Gastroesophageal sphincter (tissue), 4 donors: ENCODE data around the gene TNFSF10. TPM values are rescaled to one million over a fixed set of nuclear protein-coding genes. Genes with fewer than 3 reads are reported as not detected.

Source experiments
- ATAC-seq: fragments of 150-250 bp; one replicate; pipeline ENCODE4 v1.9.1; 2016; ENCODE audit warnings: mild to moderate bottlenecking, moderate library complexity
- H3K27ac ChIP-seq, 4 donors: fragments of 200-600 bp; sonication (generic) in 3 of 4; 1 replicate in 3 of 4; 2 replicates in 1 of 4; pipeline ENCODE4 v1.5.1; 2016 to 2019
- H3K27me3 ChIP-seq: fragments of 200-600 bp; sonication (generic); one replicate; pipeline ENCODE4 v1.5.1; 2019
- H3K36me3 ChIP-seq, 2 donors: fragments of 200-600 bp; sonication (generic); one replicate each; pipeline ENCODE4 v1.5.1; 2019; ENCODE audit warnings: control low read depth in 1 of 2
- H3K4me1 ChIP-seq, 3 donors: fragments of 200-600 bp; sonication (generic); 1 replicate in 2 of 3; 2 replicates in 1 of 3; pipeline ENCODE4 v1.5.1; 2016 to 2019; ENCODE audit warnings: control low read depth in 2 of 3
- H3K4me3 ChIP-seq, 2 donors: fragments of 200-600 bp; sonication (generic); one replicate each; pipeline ENCODE4 v1.5.1; 2019; ENCODE audit warnings: mild to moderate bottlenecking in 1 of 2, moderate library complexity in 1 of 2
- H3K9me3 ChIP-seq, 3 donors: fragments of 200-600 bp; sonication (generic); one replicate each; pipeline ENCODE4 v1.5.1; 2017 to 2019; ENCODE audit warnings: control low read depth in 2 of 3
- EP300 ChIP-seq: sonication (generic); formaldehyde crosslinking; IDR thresholded peaks from one replicate; pipeline ENCODE4 v1.6.1; 2017; ENCODE audit warnings: antibody characterized with exemption, mild to moderate bottlenecking
- POLR2A ChIP-seq, 2 donors: fragments of 450-650 bp; IDR thresholded peaks; one replicate each; pipeline ENCODE4 v1.6.1; 2017; ENCODE audit warnings: antibody characterized with exemption in 2 of 2, mild to moderate bottlenecking in 2 of 2, moderate library complexity in 1 of 2
- POLR2AphosphoS5 ChIP-seq: sonication (generic); formaldehyde crosslinking; IDR thresholded peaks from one replicate; pipeline ENCODE4 v1.6.1; 2017; ENCODE audit warnings: antibody characterized with exemption
- WGBS, 2 donors: methylation state at CpG; one replicate each; pipeline ENCODE4 v1.1.5; 2018; ENCODE audit warnings: low coverage in 1 of 2; 5-methylcytosine and 5-hydroxymethylcytosine counted together
- total RNA-seq, 4 donors: library from RNA; depleted of rRNA; stranded (reverse); fragments of >200 nt; gene quantifications; one replicate each; pipeline ENCODE4 v1.1.0, GENCODE V29; 2016
- TF ChIP-seq, protein P1 (sequence below), 4 experiments: fragments of 200-600 bp in 2 of 4; fragments of 450-650 bp in 2 of 4; sonication (generic) in 1 of 4; IDR thresholded peaks; one replicate each; pipeline ENCODE4 v1.5.1; 2017 to 2019; ENCODE audit warnings: antibody characterized with exemption in 4 of 4, mild to moderate bottlenecking in 2 of 4, moderate library complexity in 2 of 4

Gene TNFSF10
- total RNA-seq, 4 donors from 2014 or later: 21.5 to 32.3 (median 27.1) TPM

DNA sequence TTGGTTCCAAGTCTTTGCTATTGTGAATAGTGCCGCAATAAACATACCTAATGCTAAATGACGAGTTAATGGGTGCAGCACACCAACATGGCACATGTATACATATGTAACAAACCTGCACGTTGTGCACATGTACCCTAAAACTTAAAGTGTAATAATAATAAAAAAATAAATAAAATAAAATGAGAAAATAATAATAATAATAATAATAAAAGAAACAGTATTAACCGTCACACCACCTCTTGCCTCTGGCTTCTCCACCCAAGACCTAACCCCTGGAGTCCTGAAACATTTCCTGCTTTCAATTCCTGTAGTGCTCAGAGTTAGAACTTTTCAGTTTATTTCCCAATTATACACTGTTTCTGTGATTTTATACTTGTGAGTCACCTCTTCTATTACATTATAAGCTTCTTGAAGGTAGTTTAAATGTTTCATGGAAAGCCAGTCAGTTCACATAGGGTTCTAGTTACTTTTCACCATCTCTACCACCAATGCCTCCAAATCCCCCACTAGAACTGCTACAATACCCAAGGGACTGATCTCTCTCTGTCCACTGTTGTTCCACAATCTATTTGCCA is 56.6 kb downstream of the TNFSF10 start:
- WGBS, 2 donors: 69 to 87% methylated on average over 3 to 4 of the region's 4 CpGs
- TF ChIP-seq, protein P1, sequence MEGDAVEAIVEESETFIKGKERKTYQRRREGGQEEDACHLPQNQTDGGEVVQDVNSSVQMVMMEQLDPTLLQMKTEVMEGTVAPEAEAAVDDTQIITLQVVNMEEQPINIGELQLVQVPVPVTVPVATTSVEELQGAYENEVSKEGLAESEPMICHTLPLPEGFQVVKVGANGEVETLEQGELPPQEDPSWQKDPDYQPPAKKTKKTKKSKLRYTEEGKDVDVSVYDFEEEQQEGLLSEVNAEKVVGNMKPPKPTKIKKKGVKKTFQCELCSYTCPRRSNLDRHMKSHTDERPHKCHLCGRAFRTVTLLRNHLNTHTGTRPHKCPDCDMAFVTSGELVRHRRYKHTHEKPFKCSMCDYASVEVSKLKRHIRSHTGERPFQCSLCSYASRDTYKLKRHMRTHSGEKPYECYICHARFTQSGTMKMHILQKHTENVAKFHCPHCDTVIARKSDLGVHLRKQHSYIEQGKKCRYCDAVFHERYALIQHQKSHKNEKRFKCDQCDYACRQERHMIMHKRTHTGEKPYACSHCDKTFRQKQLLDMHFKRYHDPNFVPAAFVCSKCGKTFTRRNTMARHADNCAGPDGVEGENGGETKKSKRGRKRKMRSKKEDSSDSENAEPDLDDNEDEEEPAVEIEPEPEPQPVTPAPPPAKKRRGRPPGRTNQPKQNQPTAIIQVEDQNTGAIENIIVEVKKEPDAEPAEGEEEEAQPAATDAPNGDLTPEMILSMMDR (IDR thresholded peaks at IDR 0.05): no peak
- TF ChIP-seq POLR2A (IDR thresholded peaks at IDR 0.05) (no peak), EP300 (no peak), POLR2AphosphoS5 (no peak)
- H3K27ac ChIP-seq: no peak overlapping the region
- no peaks in the 10 kb centered on the region for H3K36me3 ChIP-seq
- peaks cover 0 to 10% (median 0%) of the 10 kb centered on the region in 3 donors for H3K4me1 ChIP-seq
- H3K27me3 ChIP-seq: no peaks in the 10 kb centered on the region
- no peak overlapping the region for H3K4me3 ChIP-seq
- ATAC-seq: no peak
- H3K9me3 ChIP-seq: no peaks in the 10 kb centered on the region

DNA sequence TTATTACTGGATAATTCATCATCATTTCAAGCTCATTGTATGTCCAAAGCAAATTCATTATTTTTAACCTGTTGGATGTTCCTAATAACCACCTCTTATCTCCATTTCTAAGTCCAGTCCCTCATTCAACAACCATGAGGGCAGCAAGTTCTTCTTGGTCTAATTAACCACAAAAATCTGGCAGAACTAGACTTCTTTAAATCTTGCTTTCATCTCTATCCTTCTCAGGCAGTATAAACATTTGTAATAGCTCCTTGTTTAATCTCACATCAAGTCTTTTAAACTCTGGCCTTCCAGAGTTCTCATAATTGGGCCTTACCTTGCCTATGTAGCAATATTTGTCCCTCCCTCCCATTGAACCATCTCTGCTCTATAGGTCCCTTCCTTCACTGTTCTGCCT is 57.9 kb downstream of the TNFSF10 start:
- no peaks in the 10 kb centered on the region for H3K9me3 ChIP-seq
- no peaks in the 10 kb centered on the region for H3K27me3 ChIP-seq
- no peaks in the 10 kb centered on the region for H3K36me3 ChIP-seq
- no peak overlapping the region for H3K27ac ChIP-seq
- H3K4me1 ChIP-seq: peaks cover 0 to 16% (median 0%) of the 10 kb centered on the region in 3 donors
- H3K4me3 ChIP-seq: no peak overlapping the region
- no peak for ATAC-seq
- TF ChIP-seq POLR2A (IDR thresholded peaks at IDR 0.05) (no peak), EP300 (no peak), POLR2AphosphoS5 (no peak)
- TF ChIP-seq, protein P1 (IDR thresholded peaks at IDR 0.05): no peak

DNA sequence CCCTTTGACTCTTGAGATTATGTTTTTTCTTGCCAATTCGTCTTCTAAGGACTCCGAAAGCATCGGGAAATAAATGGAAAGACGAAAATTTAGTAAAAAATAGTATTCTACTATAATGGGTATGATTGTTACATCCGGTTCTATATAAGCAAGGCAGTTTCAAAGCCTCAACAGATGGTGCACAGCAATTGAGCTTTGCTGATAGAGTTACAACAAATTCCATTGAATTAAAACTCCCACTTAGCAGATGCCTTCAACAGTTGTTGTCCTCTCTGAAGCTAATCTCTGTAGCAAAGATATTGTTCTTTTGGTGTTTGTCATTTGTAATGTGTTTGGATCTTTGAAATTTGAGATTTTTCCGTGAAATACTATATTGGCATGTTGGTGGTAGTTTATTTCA is 58.9 kb downstream of the TNFSF10 start:
- ATAC-seq: no peak
- 87 to 92% methylated on average over 6 of the region's 6 CpGs for WGBS, 2 donors
- Histone ChIP-seq H3K27ac (no peak overlapping the region), H3K9me3 (no peaks in the 10 kb centered on the region), H3K4me1 (peaks cover 0 to 16% (median 0%) of the 10 kb centered on the region in 3 donors), H3K27me3 (no peaks in the 10 kb centered on the region), H3K4me3 (no peak overlapping the region), H3K36me3 (no peaks in the 10 kb centered on the region)
- TF ChIP-seq, protein P1 (IDR thresholded peaks at IDR 0.05): no peak
- no peak for TF ChIP-seq POLR2A (IDR thresholded peaks at IDR 0.05)
- TF ChIP-seq EP300: no peak
- TF ChIP-seq POLR2AphosphoS5: no peak

DNA sequence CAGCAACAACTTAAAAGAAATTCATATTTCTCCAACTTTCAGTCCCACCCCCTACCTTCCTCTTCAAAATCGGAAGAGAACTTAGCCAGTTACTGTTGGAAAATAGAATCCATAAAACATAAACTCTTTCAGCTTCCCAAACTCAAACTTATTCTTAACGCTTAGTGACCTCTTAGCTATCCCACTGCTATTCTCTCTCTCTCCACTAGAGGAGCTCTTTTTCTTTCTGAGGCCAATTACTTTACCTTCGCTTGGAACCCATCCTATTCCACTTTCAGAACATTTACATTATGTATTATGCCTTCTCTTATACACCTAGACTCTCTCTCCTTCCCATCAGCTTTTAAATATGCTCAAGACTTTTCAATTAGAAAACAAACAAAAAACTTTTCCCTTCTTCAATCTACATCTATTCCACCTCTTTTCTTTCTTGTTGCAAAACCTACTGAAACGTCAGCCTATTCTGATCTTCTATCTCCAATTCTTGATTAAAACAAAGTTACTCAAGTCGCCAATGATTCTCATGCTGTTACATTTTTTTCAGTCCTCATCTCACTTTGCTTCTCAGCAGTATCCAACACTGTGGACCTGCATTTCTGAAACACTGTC is 61.6 kb downstream of the TNFSF10 start:
- Histone ChIP-seq H3K27me3 (no peaks in the 10 kb centered on the region), H3K27ac (peak overlapping the region in 1 of 4 donors; percentile 37), H3K36me3 (no peaks in the 10 kb centered on the region), H3K4me3 (no peak overlapping the region), H3K4me1 (peaks cover 0 to 16% (median 0%) of the 10 kb centered on the region in 3 donors), H3K9me3 (no peaks in the 10 kb centered on the region)
- no peak for TF ChIP-seq POLR2AphosphoS5
- TF ChIP-seq, protein P1 (IDR thresholded peaks at IDR 0.05): peak; percentile 55 to 76 (median 70)
- 29 to 35% methylated on average over 5 of the region's 5 CpGs for WGBS, 2 donors
- no peak for ATAC-seq

DNA sequence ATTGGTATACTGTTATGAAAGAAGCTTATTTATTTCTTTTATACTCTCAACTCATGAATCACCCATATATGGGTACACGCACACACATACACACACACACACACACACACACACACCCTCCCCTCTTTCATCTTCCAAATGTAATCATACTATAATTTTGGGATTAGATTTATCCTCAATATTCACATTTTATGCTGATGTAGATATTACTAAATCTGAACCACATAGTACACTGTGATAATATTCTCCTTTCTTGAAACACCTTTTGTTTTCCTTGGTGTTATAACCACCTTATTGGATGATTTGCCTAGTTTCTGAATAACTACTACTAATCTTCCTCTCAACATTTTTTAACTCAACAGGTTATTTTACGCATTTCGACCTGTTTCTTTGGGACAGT is 66.8 kb downstream of the TNFSF10 start:
- H3K27ac ChIP-seq: no peak overlapping the region
- no peak overlapping the region for H3K4me3 ChIP-seq
- TF ChIP-seq POLR2A (IDR thresholded peaks at IDR 0.05) (no peak), EP300 (no peak), POLR2AphosphoS5 (no peak)
- TF ChIP-seq, protein P1 (IDR thresholded peaks at IDR 0.05): no peak
- no peaks in the 10 kb centered on the region for H3K9me3 ChIP-seq
- H3K4me1 ChIP-seq: peaks cover 0 to 5% (median 0%) of the 10 kb centered on the region in 3 donors
- 85 to 90% methylated on average over 1 to 3 of the region's 3 CpGs for WGBS, 2 donors
- H3K27me3 ChIP-seq: peaks cover 5% of the 10 kb centered on the region
- H3K36me3 ChIP-seq: no peaks in the 10 kb centered on the region
- ATAC-seq: no peak
